NB4 (cell line): ENCODE measurements around the gene NNMT.

ENCODE experiments used
- DNase-seq: peaks from one replicate; pipeline ENCODE4 v3.0.0; 2010; ENCODE audit warnings: low read depth
- H3K4me3 ChIP-seq: one replicate; pipeline ENCODE4 v1.5.1; 2011; ENCODE audit warnings: mild to moderate bottlenecking, low read depth, low read length, moderate library complexity
- CTCF ChIP-seq: IDR thresholded peaks from one replicate; pipeline ENCODE4 v1.5.1; 2012; ENCODE audit warnings: low read depth, low read length
- MAX ChIP-seq: IDR thresholded peaks from 2 replicates; pipeline ENCODE4 v1.6.1; 2011; ENCODE audit warnings: low read depth, low read length
- MYC ChIP-seq: IDR thresholded peaks from 2 replicates; pipeline ENCODE4 v1.6.1; 2011; ENCODE audit warnings: low read depth, low read length
- POLR2A ChIP-seq: IDR thresholded peaks from 2 replicates; pipeline ENCODE4 v1.6.1; 2011; ENCODE audit warnings: mild to moderate bottlenecking; ENCODE audit not compliant: insufficient read length; ENCODE audit errors: extremely low read depth

Gene NNMT

GRCh38 chr11:114309517-114309916 lies 13.3 kb downstream of the NNMT start:
- DNase-seq = no peak
- TF ChIP-seq CTCF (no peak), MYC (no peak), MAX (no peak), POLR2A (no peak)
- H3K4me3 ChIP-seq = no peak overlapping the region

- H3K4me3 ChIP-seq = no peak overlapping the region
- DNase-seq = no peak
- no peak for TF ChIP-seq CTCF
- no peak for TF ChIP-seq MAX
- no peak for TF ChIP-seq POLR2A
- TF ChIP-seq MYC = no peak
Measured at GRCh38 chr11:114310095-114310494, 13.9 kb downstream of the NNMT start.

GRCh38 chr11:114311946-114312345 lies 15.7 kb downstream of the NNMT start:
- H3K4me3 ChIP-seq = no peak overlapping the region
- TF ChIP-seq POLR2A (no peak), CTCF (no peak), MAX (no peak), MYC (no peak)
- DNase-seq = no peak

- TF ChIP-seq POLR2A = no peak
- TF ChIP-seq CTCF = no peak
- no peak for TF ChIP-seq MYC
- no peak for TF ChIP-seq MAX
- DNase-seq = no peak
- no peak overlapping the region for H3K4me3 ChIP-seq
Measured at GRCh38 chr11:114314096-114314495, 17.9 kb downstream of the NNMT start.

- TF ChIP-seq MAX = no peak
- no peak for TF ChIP-seq POLR2A
- no peak for TF ChIP-seq CTCF
- TF ChIP-seq MYC = no peak
- no peak for DNase-seq
- H3K4me3 ChIP-seq = no peak overlapping the region
Measured at GRCh38 chr11:114315749-114316368, 19.7 kb downstream of the NNMT start.
